Measurements from ENCODE around the gene CNTNAP2.

The CNTNAP2 gene

GRCh38 chr7:146116521-146117222 lies at the start of gene CNTNAP2:
TSS of gene CNTNAP2 (plus strand) at chr7:146116801. CDS start at chr7:146116877, 76 bp downstream.
- DNase-seq (ENCODE audit: low spot score), result peak; percentile 74

GRCh38 chr7:146067880-146068279 lies 48.7 kb upstream of the CNTNAP2 start:
- no peak for DNase-seq (ENCODE audit: low spot score)

- no peak for DNase-seq (ENCODE audit: low spot score)
Measured at GRCh38 chr7:146074195-146074765, 42.3 kb upstream of the CNTNAP2 start.

- DNase-seq (ENCODE audit: low spot score), result no peak
Measured at GRCh38 chr7:146076344-146076743, 40.3 kb upstream of the CNTNAP2 start.

GRCh38 chr7:146084086-146084485 lies 32.5 kb upstream of the CNTNAP2 start:
- DNase-seq (ENCODE audit: low spot score), result no peak

- DNase-seq (ENCODE audit: low spot score), result peak; percentile 54
Measured at GRCh38 chr7:146090023-146090645, 26.5 kb upstream of the CNTNAP2 start.

- no peak for DNase-seq (ENCODE audit: low spot score)
Measured at GRCh38 chr7:146094356-146094755, 22.2 kb upstream of the CNTNAP2 start.

GRCh38 chr7:146096994-146097393 lies 19.6 kb upstream of the CNTNAP2 start:
- peak; percentile 54 for DNase-seq (ENCODE audit: low spot score)

GRCh38 chr7:146106319-146106718 lies 10.3 kb upstream of the CNTNAP2 start:
- no peak for DNase-seq (ENCODE audit: low spot score)

- DNase-seq (ENCODE audit: low spot score), result no peak
Measured at GRCh38 chr7:146112755-146113154, 3.8 kb upstream of the CNTNAP2 start.

GRCh38 chr7:146115548-146115850 lies 1.1 kb upstream of the CNTNAP2 start:
- DNase-seq (ENCODE audit: low spot score), result no peak

GRCh38 chr7:146115851-146116520 lies 615 bp upstream of the CNTNAP2 start:
- peak; percentile 83 for DNase-seq (ENCODE audit: low spot score)

- no peak for DNase-seq (ENCODE audit: low spot score)
Measured at GRCh38 chr7:146117576-146117975, 975 bp downstream of the CNTNAP2 start.

GRCh38 chr7:146119002-146119401 lies 2.4 kb downstream of the CNTNAP2 start:
- no peak for DNase-seq (ENCODE audit: low spot score)

- no peak for DNase-seq (ENCODE audit: low spot score)
Measured at GRCh38 chr7:146123715-146124114, 7.1 kb downstream of the CNTNAP2 start.

GRCh38 chr7:146126767-146127509 lies 10.3 kb downstream of the CNTNAP2 start:
- no peak for DNase-seq (ENCODE audit: low spot score)

- no peak for DNase-seq (ENCODE audit: low spot score)
Measured at GRCh38 chr7:146129296-146129695, 12.7 kb downstream of the CNTNAP2 start.

GRCh38 chr7:146129997-146130396 lies 13.4 kb downstream of the CNTNAP2 start:
- no peak for DNase-seq (ENCODE audit: low spot score)

- DNase-seq (ENCODE audit: low spot score), result no peak
Measured at GRCh38 chr7:146131701-146132100, 15.1 kb downstream of the CNTNAP2 start.

GRCh38 chr7:146136357-146136875 lies 19.8 kb downstream of the CNTNAP2 start:
- no peak for DNase-seq (ENCODE audit: low spot score)

- no peak for DNase-seq (ENCODE audit: low spot score)
Measured at GRCh38 chr7:146138926-146139325, 22.3 kb downstream of the CNTNAP2 start.

- no peak for DNase-seq (ENCODE audit: low spot score)
Measured at GRCh38 chr7:146146831-146147486, 30.4 kb downstream of the CNTNAP2 start.
